ENCODE results near the gene JPT2.

The JPT2 gene

DNA sequence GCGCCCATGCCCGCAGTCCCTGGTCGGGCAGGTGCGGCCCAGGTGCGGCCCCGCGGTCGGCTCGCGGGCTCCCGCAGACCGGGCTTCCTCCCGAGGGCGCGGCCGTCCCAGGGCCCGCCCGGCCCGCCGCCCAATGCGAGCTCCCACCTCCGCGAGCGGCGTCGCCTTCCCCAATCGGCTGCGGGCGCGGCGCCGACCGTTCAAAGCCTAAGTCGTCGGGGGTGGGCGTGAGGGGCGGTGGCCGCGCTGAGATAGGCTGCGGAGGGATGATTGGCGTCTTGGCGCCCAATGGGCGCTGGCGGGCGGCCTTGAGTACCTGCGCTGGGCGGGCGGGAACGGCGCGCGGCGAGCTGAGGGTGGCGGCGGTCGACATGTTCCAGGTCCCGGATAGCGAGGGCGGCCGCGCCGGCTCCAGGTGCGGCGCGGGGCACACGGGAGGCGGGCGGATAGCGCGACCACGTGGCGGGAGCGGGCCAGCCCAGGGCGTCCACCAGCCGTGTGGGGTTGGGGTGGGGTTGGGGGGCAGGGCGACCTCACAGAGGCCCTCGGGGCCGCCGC, at the start of gene JPT2:
TSS of gene JPT2 (plus strand) at position 338 of the 558 bp plus-strand sequence. CDS start at position 372, 34 bp downstream.
- DNase-seq = peak; percentile 83 to 88

DNA sequence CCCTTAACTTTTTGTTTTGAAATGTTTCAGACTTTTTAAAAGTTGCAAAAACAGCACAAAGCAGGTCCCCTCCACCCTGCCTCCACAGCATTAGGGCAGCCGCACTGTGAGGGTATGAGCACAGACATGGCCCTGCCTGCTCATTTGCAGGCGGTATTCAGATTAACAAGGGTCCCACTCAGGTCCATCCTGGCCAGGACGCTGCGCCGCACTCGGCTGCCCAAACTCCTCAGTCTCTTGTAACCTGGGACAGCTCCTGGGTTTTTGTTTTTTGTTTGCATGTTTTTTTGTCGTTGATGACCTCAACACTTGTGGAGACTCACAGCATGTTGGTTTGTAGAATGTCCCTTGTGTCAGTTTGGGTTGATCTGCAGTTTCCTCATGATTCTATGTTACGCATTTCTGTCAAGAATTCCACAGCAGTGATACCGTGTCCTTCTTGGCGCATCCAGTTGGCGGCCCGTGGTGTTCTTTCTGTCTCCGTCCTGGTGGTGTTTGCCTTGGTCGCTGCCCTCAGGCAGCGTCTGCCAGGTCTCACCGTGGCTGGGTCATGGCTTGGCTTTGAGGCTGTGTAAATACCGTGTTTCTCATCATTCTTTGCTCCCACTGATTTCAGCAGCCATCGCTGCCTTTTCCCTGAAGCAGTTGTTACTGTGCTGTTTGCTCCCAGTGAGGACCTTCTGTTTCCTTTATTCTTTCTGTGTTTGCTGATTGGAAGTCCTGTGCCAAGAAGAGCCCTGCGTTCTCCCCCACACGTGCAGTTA, 47.4 kb upstream of the JPT2 start:
- no peak for DNase-seq

DNA sequence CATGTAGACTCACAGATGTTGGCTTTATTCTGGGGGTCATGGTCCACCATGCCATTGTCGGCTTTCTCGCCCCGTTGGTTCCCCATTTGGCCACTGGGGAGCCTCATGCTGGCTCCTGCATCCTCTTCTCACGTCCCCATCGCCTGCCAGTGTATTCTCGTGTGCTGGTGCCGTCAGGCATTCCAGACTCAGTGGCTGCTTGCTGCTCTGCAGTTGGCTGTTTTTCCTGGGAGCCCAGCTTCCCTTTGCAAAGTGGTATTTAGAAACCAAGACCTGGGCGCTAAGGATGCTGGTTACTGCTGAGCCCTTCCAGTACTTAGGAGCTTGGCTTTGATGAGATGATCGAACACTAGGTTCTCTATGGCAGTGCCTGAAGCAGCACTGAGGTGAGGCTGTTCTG, 46.8 kb upstream of the JPT2 start:
- no peak for DNase-seq

DNA sequence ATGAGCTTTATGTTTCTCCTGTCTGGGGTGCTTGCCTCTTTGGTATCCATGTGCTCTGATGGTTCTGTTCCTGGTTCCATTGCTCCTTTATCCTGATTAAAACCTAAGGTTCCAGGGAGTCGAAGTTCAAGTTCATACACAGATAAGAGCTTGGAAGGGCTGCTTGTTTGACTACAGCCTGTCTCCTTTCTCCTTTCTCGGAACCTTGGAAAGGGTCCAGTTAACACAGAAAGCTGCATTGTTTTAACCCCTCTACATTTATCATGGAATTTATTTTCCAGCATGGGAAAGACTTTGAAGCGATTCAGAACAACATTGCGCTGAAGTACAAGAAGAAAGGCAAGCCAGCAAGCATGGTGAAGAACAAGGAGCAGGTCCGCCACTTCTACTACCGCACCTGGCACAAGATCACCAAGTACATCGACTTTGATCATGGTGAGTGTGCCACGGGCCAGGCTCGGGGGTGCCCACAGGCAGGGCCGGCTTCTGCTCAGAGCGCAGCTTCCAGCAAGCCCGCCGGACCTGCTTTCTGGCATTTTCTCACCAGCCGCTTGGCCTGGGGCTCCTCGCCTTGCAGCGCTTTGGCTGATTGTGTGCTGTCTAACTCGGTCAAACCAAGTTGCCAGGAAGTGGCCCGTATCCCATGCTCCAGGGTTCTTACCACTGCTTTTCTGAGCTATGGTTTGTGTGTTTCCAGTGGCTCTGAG, 46.0 kb upstream of the JPT2 start:
- no peak for DNase-seq

DNA sequence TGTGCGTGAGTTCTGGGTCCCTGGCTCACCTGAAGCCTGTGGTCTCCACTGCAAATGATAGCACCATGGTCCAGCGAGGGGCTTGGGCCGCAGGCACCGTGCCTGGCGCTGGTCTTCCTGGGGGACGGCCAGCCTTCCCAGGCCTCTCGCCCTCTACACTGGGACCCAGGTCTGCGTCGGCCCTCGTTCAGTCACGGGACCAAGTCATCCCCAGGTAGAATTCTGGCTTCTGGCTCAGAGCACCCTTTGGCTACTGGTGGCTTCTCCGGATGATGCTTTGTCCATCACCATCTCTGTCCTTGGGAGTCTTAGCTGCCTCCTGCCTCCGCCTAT, 45.5 kb upstream of the JPT2 start:
- no peak for DNase-seq

DNA sequence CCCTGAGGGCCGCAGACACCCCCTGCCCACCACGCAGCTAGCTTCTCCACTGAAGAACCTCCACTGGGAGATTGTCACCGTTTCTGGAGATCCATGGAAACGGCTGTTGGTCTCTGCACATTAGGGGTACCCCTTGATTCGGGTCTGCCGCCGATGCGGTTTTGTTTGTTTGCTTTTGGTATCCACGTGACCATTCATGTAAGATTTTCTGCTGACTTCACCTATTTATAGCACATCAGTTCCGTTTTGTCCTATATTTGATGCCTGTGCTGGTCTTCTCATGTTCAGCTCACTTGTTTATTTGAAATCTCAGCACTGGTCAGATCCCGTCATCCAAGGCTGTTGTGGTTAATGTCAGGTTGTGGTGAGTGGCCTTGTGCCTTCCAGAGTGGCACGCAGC, 44.8 kb upstream of the JPT2 start:
- DNase-seq = no peak

DNA sequence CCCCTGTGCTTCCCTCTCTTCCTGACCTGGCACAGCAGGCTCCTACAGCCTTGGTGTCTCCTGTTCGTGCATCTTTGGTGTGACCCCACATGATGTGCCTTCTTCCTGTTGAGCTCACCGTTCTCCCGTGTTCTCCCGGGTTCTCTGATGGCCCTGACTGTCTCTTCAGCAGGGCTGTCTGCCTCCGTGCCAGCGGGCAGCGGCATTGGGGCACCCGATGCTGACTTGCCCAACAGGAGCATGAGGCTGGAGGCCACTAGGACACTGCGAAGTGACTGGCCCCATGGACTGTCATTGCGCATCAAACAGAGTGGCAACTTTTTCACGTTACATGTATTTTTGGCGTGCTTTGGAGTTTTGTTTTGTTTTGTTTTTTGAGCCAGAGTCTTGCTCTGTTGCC, 43.5 kb upstream of the JPT2 start:
- no peak for DNase-seq

- no peak for DNase-seq
These were observed 43.0 kb upstream of the JPT2 start for GRCh38 chr16:1635070-1635469.

DNA sequence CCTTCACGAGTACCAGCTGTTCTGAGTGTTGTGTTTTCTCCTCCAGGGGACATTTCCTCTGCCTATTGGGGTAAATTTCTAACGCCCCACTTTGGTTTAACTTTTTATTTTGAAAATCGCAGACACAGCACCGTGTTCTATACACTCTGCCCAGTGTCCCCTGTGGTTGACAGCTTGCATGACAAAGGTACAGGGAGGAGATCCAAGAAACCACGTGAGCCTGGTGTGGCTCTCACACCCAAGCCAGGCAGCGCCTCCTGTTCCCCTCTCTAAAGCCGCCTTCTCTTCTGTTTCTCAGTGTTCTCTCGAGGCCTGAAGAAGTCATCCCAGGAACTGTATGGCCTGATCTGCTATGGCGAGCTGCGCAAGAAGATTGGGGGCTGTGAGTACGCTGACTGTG, 40.6 kb upstream of the JPT2 start:
- peak; percentile 75 to 90 for DNase-seq

GRCh38 chr16:1638757-1639156, 39.3 kb upstream of the JPT2 start:
- DNase-seq = no peak

- no peak for DNase-seq
These were observed 38.8 kb upstream of the JPT2 start for GRCh38 chr16:1639282-1639681.

DNA sequence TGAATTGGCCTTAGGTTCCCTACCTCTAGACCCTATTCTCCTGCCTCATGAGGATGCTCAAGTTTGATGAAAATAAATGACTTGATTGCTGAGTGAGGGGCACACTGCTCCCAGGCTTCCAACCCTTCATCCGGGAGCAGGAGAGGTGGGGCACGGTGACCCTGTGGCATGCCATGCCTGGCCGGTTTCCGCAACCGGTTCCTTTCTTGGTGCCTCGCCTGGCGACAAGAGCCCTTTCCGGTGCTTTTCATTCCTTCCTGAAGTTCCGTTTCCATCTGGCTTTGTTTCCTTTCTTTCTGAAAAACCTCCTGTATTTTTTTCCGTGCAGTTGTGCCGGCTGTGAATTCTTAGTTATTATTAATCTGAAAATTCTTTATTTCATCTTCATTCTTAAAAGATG, 38.2 kb upstream of the JPT2 start:
- DNase-seq = no peak

DNA sequence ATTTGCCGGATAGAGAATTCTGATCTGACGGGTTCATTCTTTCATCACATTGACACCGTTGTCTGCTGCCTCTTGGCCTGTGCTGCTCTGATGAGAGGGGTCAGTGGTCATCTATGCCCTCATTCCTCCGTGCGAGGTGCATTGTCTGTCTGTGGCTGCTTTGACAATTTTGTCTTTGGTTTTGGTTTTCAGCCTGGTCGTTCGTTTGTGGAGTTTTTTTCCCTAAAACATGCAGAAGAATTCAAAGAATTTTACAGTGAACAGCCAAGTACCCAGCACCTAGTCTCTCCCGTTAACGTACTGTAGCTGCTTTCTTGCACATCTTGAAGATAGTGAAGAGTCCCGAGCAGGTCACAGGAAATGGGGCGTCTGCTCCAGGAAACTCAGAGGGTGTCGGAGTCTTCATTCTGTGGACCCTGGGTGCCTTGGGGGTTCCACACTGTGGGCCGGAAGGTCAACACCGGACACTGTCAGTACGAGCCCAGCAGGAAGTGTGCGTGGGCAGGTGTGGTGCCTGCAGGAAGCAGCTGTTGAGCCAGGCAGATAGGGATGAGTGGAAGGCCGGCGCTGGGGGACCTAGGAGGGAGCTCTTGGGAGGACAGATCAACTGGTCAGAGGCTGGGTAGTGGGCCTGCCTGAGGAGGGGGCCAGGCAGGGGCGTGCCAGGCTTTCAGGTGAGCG, 37.7 kb upstream of the JPT2 start:
- no peak for DNase-seq

DNA sequence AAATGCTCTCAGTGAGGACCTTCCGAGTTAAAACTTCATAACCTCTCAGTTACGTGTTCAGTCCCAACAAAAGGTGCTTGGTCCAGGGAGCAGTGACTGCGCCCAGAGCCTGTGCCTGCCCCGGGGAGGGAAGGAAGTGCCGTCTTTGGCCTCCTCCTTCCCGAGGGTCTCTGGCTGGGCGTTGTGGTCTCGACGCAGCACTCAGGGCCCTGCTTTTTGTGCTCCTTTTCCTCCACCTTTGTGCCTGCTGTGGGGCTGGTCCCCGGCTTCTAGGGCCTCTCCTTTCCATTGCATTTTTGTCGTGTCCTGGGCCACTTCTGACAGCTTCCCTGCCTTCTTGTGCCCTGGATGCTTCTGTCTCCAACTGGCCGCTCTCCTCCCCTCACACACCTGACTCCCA, 36.8 kb upstream of the JPT2 start:
- no peak for DNase-seq

DNA sequence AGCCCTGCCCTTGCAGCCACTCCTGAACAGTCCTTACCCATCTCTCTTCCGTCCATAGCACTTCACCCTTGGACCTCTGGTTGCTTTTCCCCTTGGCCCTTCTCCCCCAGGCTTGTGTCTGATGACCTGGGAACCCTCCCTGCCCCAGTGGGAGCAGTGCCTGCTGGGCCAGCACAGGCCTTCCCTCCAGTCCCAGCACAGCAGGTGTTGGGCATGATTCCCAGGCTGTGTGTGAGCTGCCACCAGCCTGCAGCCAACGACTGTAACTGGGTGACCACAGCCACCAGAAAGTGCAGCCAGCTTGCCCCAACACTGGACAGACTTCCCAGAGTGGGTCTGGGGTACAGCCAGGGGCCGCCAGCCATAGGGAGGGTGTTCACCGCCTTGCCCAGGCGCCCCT, 35.9 kb upstream of the JPT2 start:
- no peak for DNase-seq

DNA sequence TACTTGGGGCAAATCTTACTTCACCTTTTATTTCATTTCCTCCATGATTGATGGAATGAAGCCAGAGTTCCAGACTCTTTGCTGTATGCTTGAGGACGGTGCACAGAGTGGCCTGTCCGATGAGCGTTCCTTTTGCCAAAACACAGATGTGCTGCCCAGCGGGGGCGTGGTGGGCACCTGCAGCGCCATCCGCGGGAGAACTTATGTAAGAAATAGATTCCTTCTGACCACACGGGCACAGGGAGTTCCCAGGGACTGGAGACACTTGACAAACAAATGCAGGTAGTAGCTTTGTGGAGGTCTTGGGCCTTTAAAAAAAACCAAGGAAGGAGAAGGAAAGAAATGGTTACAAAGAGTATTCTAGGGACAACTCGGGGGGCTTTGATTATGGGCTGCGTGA, 35.3 kb upstream of the JPT2 start:
- DNase-seq = no peak

GRCh38 chr16:1643521-1643920, 34.6 kb upstream of the JPT2 start:
- DNase-seq = peak; percentile 87 to 91

DNA sequence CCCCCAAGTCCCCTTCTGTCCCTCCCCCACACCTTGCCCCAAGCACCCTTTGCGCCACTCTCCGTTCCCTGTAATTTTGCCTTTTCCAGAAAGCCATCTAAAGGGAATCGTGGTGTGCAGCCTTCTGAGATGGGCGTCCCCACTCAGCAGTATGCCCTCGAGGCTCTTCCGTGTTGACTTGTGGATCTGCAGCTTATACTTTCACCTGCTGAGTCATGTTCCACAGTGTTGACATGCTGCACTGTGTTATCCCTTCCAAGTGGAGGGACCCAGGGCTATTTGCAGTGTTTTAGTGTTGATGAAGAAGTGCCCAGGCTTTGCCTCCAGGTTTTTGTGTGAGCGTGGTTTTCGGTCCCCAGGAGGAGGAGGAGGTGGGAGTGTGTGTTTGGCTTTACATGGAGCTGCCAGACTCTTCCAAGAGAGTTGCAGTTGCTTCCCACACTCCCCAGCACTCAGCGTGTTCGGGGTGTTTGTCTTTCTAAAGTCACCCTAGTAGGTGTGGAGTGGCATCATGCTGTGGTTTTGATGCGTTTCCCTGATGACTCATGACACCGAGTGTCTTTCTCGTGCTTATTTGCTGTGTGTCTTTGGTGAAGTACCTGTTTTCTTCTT, 32.1 kb upstream of the JPT2 start:
- DNase-seq = no peak

GRCh38 chr16:1647856-1648255, 30.2 kb upstream of the JPT2 start:
- DNase-seq = no peak

DNA sequence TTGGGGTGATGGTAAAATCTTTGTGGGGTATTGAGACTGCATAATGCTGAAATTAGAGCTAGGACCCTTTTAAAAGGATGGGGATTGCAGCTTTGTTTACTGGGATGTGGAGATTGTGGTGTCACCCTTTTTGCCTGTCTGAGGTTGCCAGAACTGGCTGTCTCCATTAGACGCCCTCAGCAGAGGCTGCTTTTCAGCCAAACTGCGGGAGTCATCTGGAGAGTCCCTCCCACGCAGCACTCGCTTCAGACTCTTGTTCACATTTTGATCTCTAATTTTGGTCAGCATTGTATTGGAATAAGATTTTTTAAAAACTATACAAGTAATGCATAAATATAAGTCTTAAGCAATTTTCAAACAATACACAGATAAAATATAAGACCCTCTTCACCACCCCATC, 27.9 kb upstream of the JPT2 start:
- no peak for DNase-seq

- DNase-seq = no peak
These were observed 26.7 kb upstream of the JPT2 start for GRCh38 chr16:1651094-1651973.

DNA sequence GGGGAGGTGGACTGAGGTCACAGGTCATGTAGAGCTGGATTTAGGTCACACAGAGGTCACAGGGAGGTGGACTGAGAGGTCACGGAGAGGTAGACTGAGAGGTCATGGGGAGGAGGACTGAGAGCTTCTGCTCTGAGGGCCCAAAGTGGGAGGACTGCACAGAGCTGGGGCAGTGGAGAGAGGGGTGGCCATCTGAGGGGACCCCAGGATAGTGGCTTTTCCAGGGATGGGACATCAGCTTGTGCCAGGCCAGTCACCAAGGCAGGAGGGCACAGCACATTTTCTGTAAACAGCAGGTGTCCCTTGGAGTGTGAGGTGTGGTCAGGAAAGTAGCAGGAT, 26.1 kb upstream of the JPT2 start:
- DNase-seq = no peak

DNA sequence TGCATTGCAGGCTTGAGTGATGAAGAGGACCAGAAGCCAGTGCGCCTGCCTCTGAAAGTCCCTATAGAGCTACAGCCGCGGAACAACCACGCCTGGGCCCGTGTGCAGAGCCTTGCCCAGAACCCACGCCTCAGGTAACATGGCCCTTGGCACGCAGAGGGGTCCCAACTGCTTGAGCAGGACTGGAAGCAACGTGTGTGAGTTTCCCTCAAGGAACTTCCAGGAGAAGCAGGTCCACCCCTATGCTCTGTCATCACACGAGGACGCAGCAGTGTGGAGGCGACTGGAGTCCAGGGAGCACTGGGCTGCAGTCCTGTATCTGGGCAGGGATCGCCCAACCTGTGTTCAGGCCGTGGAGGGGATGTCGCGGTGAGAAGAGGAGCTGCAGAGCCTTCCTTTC, 25.1 kb upstream of the JPT2 start:
- no peak for DNase-seq

All from cerebellar nuclear complex (tissue), 1 donor.